K562 (cell line): ENCODE data around the gene PRKCB. TPM values are rescaled to one million over a fixed set of nuclear protein-coding genes. Genes with fewer than 3 reads are reported as not detected.

Experiments
- ATAC-seq: fragments of 200-7000 bp; cut with Tn5 transposase; 3 replicates; pipeline ENCODE4 v1.9.1; 2020; ENCODE audit warnings: moderate library complexity
- BruUV-seq: library from RNA; stranded (reverse); fragments of 400-500 nt; replicated peaks from 2 replicates; lab custom pipeline; 2021; lab: Mats Ljungman, UMichigan
- CTCF ChIA-PET: fragments of 300-600 bp; formaldehyde crosslinking; extraction: SDS; loops from one replicate; lab custom pipeline; 2021; ENCODE audit warnings: low intra/inter-chr PET ratio; lab: Yijun Ruan, JAX
- POLR2A ChIA-PET: fragments of 300-600, 350-650 bp; sonication (Branson Sonifier 250); formaldehyde crosslinking; extraction: SDS; loops from one replicate; lab custom pipeline; 2021; ENCODE audit warnings: antibody characterized with exemption, inconsistent platforms; lab: Yijun Ruan, JAX
- DNase-seq, 4 experiments: peaks; one replicate each; pipeline versions ENCODE4 v3.0.0 to v3.0.0-alpha.2; 2011 to 2018; ENCODE audit warnings: low spot score in 3 of 4, mixed read lengths in 3 of 4; ENCODE audit errors: extremely low read depth in 1 of 4
- FAIRE-seq: peaks from 2 replicates; lab custom pipeline; 2011; peaks lifted over from hg19 to GRCh38; lab: Jason Lieb, UNC
- H2AFZ ChIP-seq: 2 replicates; pipeline ENCODE4 v1.6.0; 2011; ENCODE audit warnings: low read depth, low read length, control low read depth, inconsistent platforms
- H3K27ac ChIP-seq: fragments of 200-600 bp; 3 replicates; pipeline ENCODE4 v1.8.0; 2011; ENCODE audit warnings: low read depth, mild to moderate bottlenecking, control low read depth, inconsistent platforms, low read length, moderate library complexity, mixed read lengths; ENCODE audit errors: extremely low read depth
- H3K27me3 ChIP-seq, 2 experiments: fragments of 300-600 bp in 1 of 2; 2 replicates in 1 of 2; 3 replicates in 1 of 2; pipeline versions ENCODE4 v1.6.0 to v1.8.0; 2011; ENCODE audit warnings: inconsistent platforms in 2 of 2, low read length in 2 of 2, mild to moderate bottlenecking in 1 of 2, mixed read lengths in 1 of 2, moderate library complexity in 1 of 2; ENCODE audit not compliant: control insufficient read depth in 2 of 2, insufficient read depth in 2 of 2
- H3K36me3 ChIP-seq: fragments of 300-600 bp; 3 replicates; pipeline ENCODE4 v1.8.0; 2011; ENCODE audit warnings: mild to moderate bottlenecking, low read length, inconsistent platforms; ENCODE audit not compliant: control insufficient read depth, insufficient read depth
- H3K4me1 ChIP-seq, 2 experiments: fragments of 200-600 bp in 1 of 2; replicated peaks in 1 of 2; 2 replicates in 1 of 2; 3 replicates in 1 of 2; pipeline versions ENCODE4 v1.5.1 to v1.8.0; 2011; ENCODE audit warnings: inconsistent platforms in 2 of 2, low read length in 2 of 2, mild to moderate bottlenecking in 1 of 2, mixed read lengths in 1 of 2, moderate library complexity in 1 of 2; ENCODE audit not compliant: control insufficient read depth in 2 of 2, insufficient read depth in 2 of 2
- H3K4me2 ChIP-seq: 2 replicates; pipeline ENCODE4 v1.6.1; 2011; ENCODE audit warnings: low read length, control low read depth, inconsistent platforms, mixed read lengths; ENCODE audit not compliant: insufficient read depth
- H3K4me3 ChIP-seq: fragments of 200-600 bp; sonication (generic), shearing (Covaris generic); 2 replicates; pipeline ENCODE4 v1.5.1; 2016; ENCODE audit warnings: control low read depth, inconsistent platforms
- H3K79me2 ChIP-seq: fragments of 200-600 bp; 3 replicates; pipeline ENCODE4 v1.8.0; 2011; ENCODE audit warnings: low read length, inconsistent platforms; ENCODE audit not compliant: control insufficient read depth, insufficient read depth
- H3K9ac ChIP-seq, 2 experiments: 2 replicates each; pipeline versions ENCODE4 v1.6.0 to v1.6.1; 2011; ENCODE audit warnings: low read depth in 2 of 2, low read length in 2 of 2, control low read depth in 1 of 2, inconsistent platforms in 1 of 2, mild to moderate bottlenecking in 1 of 2, mixed read lengths in 1 of 2; ENCODE audit not compliant: insufficient read depth in 1 of 2
- H3K9me1 ChIP-seq: one replicate; pipeline ENCODE4 v1.6.0; 2011; ENCODE audit warnings: inconsistent platforms, mild to moderate bottlenecking, low read length, moderate library complexity; ENCODE audit not compliant: control insufficient read depth, insufficient read depth
- H3K9me3 ChIP-seq: replicated peaks from 2 replicates; pipeline ENCODE4 v1.5.1; 2011; ENCODE audit warnings: low read depth, low read length, inconsistent platforms; ENCODE audit not compliant: control insufficient read depth, insufficient read depth
- H4K20me1 ChIP-seq: replicated peaks from 2 replicates; pipeline ENCODE4 v1.6.1; 2011; ENCODE audit warnings: low read length, inconsistent platforms, mixed read lengths; ENCODE audit not compliant: control insufficient read depth, insufficient read depth
- BCOR ChIP-seq: fragments of 450-650 bp; IDR thresholded peaks from 2 replicates; pipeline ENCODE4 v1.6.1; 2016
- CBX1 ChIP-seq: sonication (generic); IDR thresholded peaks from 2 replicates; pipeline ENCODE4 v1.6.1; 2016; ENCODE audit warnings: antibody characterized with exemption, low read depth, mild to moderate bottlenecking
- CBX8 ChIP-seq: fragments of 200-600 bp; sonication (generic); IDR thresholded peaks from 2 replicates; pipeline ENCODE4 v1.6.1; 2012; ENCODE audit warnings: borderline replicate concordance, mixed run types, low read depth, mild to moderate bottlenecking, moderate library complexity, mixed read lengths, low read length, control low read depth, inconsistent platforms; ENCODE audit not compliant: poor library complexity, severe bottlenecking; ENCODE audit errors: extremely low read depth
- COPS2 ChIP-seq: fragments of 450-650 bp; conservative IDR thresholded peaks from 2 replicates; pipeline ENCODE4 v1.6.1; 2016; ENCODE audit warnings: mild to moderate bottlenecking, moderate library complexity
- JUN ChIP-seq, 2 experiments: sonication (generic) in 1 of 2; formaldehyde crosslinking in 1 of 2; IDR thresholded peaks; 2 replicates each; pipeline versions ENCODE4 v1.6.1 to v1.8.0; 2012 to 2022; ENCODE audit warnings: borderline replicate concordance in 2 of 2, mild to moderate bottlenecking in 2 of 2, improper control_type of control experiment in 1 of 2, low read depth in 1 of 2, low read length in 1 of 2, missing genetic modification reagents in 1 of 2
- KDM1A ChIP-seq, 2 experiments: fragments of 450-650 bp; IDR thresholded peaks; 2 replicates each; pipeline ENCODE4 v1.6.1; 2016; ENCODE audit warnings: mild to moderate bottlenecking in 2 of 2
- MAX ChIP-seq: sonication (generic); formaldehyde crosslinking; IDR thresholded peaks from 2 replicates; pipeline ENCODE4 v1.9.0; 2022; ENCODE audit warnings: mild to moderate bottlenecking, missing genetic modification reagents
- PKNOX1 ChIP-seq: fragments of 450-650 bp; IDR thresholded peaks from 2 replicates; pipeline ENCODE4 v1.6.1; 2016
- RCOR1 ChIP-seq, 2 experiments: IDR thresholded peaks; 2 replicates each; pipeline ENCODE4 v1.6.1; 2012; ENCODE audit warnings: low read depth in 2 of 2, low read length in 2 of 2, borderline replicate concordance in 1 of 2, improper control_type of control experiment in 1 of 2
- SMARCA5 ChIP-seq: fragments of 450-650 bp; IDR thresholded peaks from 2 replicates; pipeline ENCODE4 v1.6.1; 2016
- SREBF1 ChIP-seq: fragments of 150-350 bp; IDR thresholded peaks from 2 replicates; pipeline ENCODE4 v1.6.1; 2014; ENCODE audit warnings: antibody characterized with exemption, low read depth, low read length, borderline replicate concordance
- TAF1 ChIP-seq: IDR thresholded peaks from 2 replicates; pipeline ENCODE4 v1.6.1; 2011; ENCODE audit warnings: mild to moderate bottlenecking, low read length, moderate library complexity; ENCODE audit not compliant: insufficient read depth, control insufficient read depth, severe bottlenecking; ENCODE audit errors: extremely low read depth
- TARDBP ChIP-seq: fragments of 450-650 bp; IDR thresholded peaks from 2 replicates; pipeline ENCODE4 v1.6.1; 2016
- YY1 ChIP-seq, 3 experiments: IDR thresholded peaks; 2 replicates each; pipeline ENCODE4 v1.6.1; 2011; ENCODE audit warnings: low read length in 2 of 3, mild to moderate bottlenecking in 2 of 3, moderate library complexity in 2 of 3, borderline replicate concordance in 1 of 3, control low read depth in 1 of 3, low read depth in 1 of 3; ENCODE audit not compliant: insufficient read depth in 3 of 3, insufficient replicate concordance in 2 of 3, control insufficient read depth in 1 of 3, insufficient read length in 1 of 3; ENCODE audit errors: extremely low read depth in 1 of 3
- ZBTB34 ChIP-seq: fragments of 250-450 bp; sonication (Bioruptor Pico); IDR thresholded peaks from 2 replicates; pipeline ENCODE4 v1.8.0; 2021; ENCODE audit warnings: mild to moderate bottlenecking, moderate library complexity
- ZFP36 ChIP-seq: fragments of 150-350 bp; IDR thresholded peaks from 2 replicates; pipeline ENCODE4 v1.6.1; 2018; ENCODE audit warnings: low read length, low read depth; ENCODE audit not compliant: partially characterized antibody
- ZNF324 ChIP-seq: fragments of 250-450 bp; sonication (Bioruptor Pico); IDR thresholded peaks from 2 replicates; pipeline ENCODE4 v1.4.0; 2020; ENCODE audit warnings: mild to moderate bottlenecking
- ZNF507 ChIP-seq: conservative IDR thresholded peaks from 2 replicates; pipeline ENCODE4 v1.6.1; 2017; ENCODE audit warnings: missing genetic modification characterization, missing compliant biosample characterization
- ZNF76 ChIP-seq: fragments of 250-450 bp; sonication (Bioruptor Pico); IDR thresholded peaks from 2 replicates; pipeline ENCODE4 v1.4.0; 2020; ENCODE audit warnings: mild to moderate bottlenecking, moderate library complexity, borderline replicate concordance
- WGBS: fragments of 100-300 bp; shearing (Covaris generic); methylation state at CpG from one replicate; pipeline ENCODE4 v1.1.6; 2016; ENCODE audit warnings: low coverage, mixed read lengths; ENCODE audit not compliant: insufficient coverage; ENCODE audit errors: missing lambda C conversion rate; 5-methylcytosine and 5-hydroxymethylcytosine counted together
- in situ Hi-C: fragments of 300-500 bp; cut with MboI; formaldehyde crosslinking; loops from 4 replicates; pipeline ENCODE4 v1.15.0; 2018; ENCODE audit warnings: inconsistent platforms, mixed read lengths
- intact Hi-C: fragments of 100-400 bp; cut with micrococcal nuclease; formaldehyde crosslinking; loops from 2 replicates; pipeline ENCODE4 v1.14.2; 2022
- polyA plus RNA-seq, 8 experiments: library from polyadenylated mRNA; depleted of rRNA in 4 of 8; stranded (reverse) in 5 of 8; unstranded in 3 of 8; fragments of >200 nt; fragmentation: Nextera tagmentation in 2 of 8; fragmentation: Illumina TruSeq in 1 of 8; extraction: Ambion mirVana in 2 of 8; extraction: Trizol in 1 of 8; gene quantifications; 2 replicates each; pipeline versions ENCODE4 v1.2.1 to v1.2.3, GENCODE V29; 2011 to 2014; ENCODE audit warnings: inconsistent platforms in 1 of 8, missing spikeins in 1 of 8
- total RNA-seq, 7 experiments: library from RNA; depleted of rRNA in 6 of 7; stranded (reverse); fragments of >200 nt in 6 of 7; fragmentation: Illumina TruSeq in 2 of 7; extraction: Trizol in 2 of 7; gene quantifications; 2 replicates each; pipeline versions ENCODE4 v1.2.1 to v1.2.3, GENCODE V29; 2011 to 2021; ENCODE audit warnings: low replicate concordance in 1 of 7

PRKCB gene
- total and polyA plus RNA-seq, 9 of the 15 experiments (the other 6 are each of a cell fraction or from before 2014, with no cell fraction given): 49.9 to 276 (median 148) TPM

- intact Hi-C loops (loop anchor here (5.0 kb wide), 2 partner anchors 43 to 148 kb away; no protein-coding TSS in a partner anchor), in situ Hi-C loops (no loop called here)
- Histone ChIP-seq H3K27me3 (no peaks in the 10 kb centered on the region), H3K4me1 (peaks cover 12 to 59% of the 10 kb centered on the region in 2 experiments), H4K20me1 (peaks cover 13% of the 10 kb centered on the region), H3K36me3 (peaks cover 54% of the 10 kb centered on the region), H3K27ac (peak overlapping the region; percentile 85; the same call in 2 of the 3 replicates), H3K4me2 (peak overlapping the region; percentile 13; the same call in 1 of the 2 replicates), H3K79me2 (peaks cover 98% of the 10 kb centered on the region), H3K9ac (no peak overlapping the region), H3K9me1 (peaks cover 3% of the 10 kb centered on the region), H3K9me3 (no peaks in the 10 kb centered on the region), H3K4me3 (no peak overlapping the region), H2AFZ (no peak overlapping the region)
- FAIRE-seq: no peak
- ChIA-PET POLR2A (interaction anchor here (0.6 to 1.4 kb wide), 2 partner anchors 9 to 15 kb away, joined by 3 read pairs; no protein-coding TSS in a partner anchor), CTCF (no interaction called here)
- WGBS: 50% methylated on average over 3 of the region's 3 CpGs
- no peak for DNase-seq
- BruUV-seq: no TSS peak
- no peak for ATAC-seq
- TF ChIP-seq ZNF76: no peak
- TF ChIP-seq ZFP36: peak; percentile 85
- TF ChIP-seq TAF1: no peak
- no peak for TF ChIP-seq ZNF507 (tag)
- TF ChIP-seq RCOR1 (IDR thresholded peaks at IDR 0.05; ENCODE audit: borderline replicate concordance in 1 of 2, low read depth in 2 of 2, low read length in 2 of 2): 0 out of 4 replicates have a peak, but pooled peaks of 1 of the 2 experiments have one; percentile 29
- TF ChIP-seq PKNOX1: no peak
- TF ChIP-seq COPS2: no peak
- TF ChIP-seq ZBTB34 (CRISPR knock-in tag): no peak
- peak; percentile 85; the same call in 1 of the 2 replicates for TF ChIP-seq BCOR
- peak; percentile 57; the same call in 1 of the 2 replicates for TF ChIP-seq SMARCA5
- TF ChIP-seq KDM1A (IDR thresholded peaks at IDR 0.05): peak; percentile 62 to 82
- no peak for TF ChIP-seq MAX
- no peak for TF ChIP-seq JUN (IDR thresholded peaks at IDR 0.05; ENCODE audit: borderline replicate concordance, low read depth, low read length)
- TF ChIP-seq JUN (CRISPR knock-in tag; IDR thresholded peaks at IDR 0.05; ENCODE audit: borderline replicate concordance): no peak
- peak; percentile 50; the same call in 1 of the 2 replicates for TF ChIP-seq CBX1
- TF ChIP-seq YY1 (IDR thresholded peaks at IDR 0.05; ENCODE audit: borderline replicate concordance in 1 of 3, control insufficient read depth in 1 of 3, extremely low read depth in 1 of 3, insufficient read depth in 3 of 3, insufficient read length in 1 of 3, insufficient replicate concordance in 2 of 3, low read depth in 1 of 3, low read length in 2 of 3): no peak
- no peak for TF ChIP-seq TARDBP
- TF ChIP-seq ZNF324: no peak
- no peak for TF ChIP-seq SREBF1
- no peak for TF ChIP-seq CBX8
Measured at GRCh38 chr16:23950291-23950894, 114.6 kb downstream of the PRKCB start.
